Diencephalon (tissue), 1 donor: ENCODE results near the gene METTL5. TPM values are rescaled to one million over a fixed set of nuclear protein-coding genes. Genes with fewer than 3 reads are reported as not detected.

Experiments used
- total RNA-seq: library from RNA; depleted of rRNA; stranded (reverse); fragments of >200 nt; gene quantifications from one replicate; pipeline ENCODE4 v1.2.3, GENCODE V29; 2014

METTL5 gene
- total RNA-seq: 63.9 TPM

DNA sequence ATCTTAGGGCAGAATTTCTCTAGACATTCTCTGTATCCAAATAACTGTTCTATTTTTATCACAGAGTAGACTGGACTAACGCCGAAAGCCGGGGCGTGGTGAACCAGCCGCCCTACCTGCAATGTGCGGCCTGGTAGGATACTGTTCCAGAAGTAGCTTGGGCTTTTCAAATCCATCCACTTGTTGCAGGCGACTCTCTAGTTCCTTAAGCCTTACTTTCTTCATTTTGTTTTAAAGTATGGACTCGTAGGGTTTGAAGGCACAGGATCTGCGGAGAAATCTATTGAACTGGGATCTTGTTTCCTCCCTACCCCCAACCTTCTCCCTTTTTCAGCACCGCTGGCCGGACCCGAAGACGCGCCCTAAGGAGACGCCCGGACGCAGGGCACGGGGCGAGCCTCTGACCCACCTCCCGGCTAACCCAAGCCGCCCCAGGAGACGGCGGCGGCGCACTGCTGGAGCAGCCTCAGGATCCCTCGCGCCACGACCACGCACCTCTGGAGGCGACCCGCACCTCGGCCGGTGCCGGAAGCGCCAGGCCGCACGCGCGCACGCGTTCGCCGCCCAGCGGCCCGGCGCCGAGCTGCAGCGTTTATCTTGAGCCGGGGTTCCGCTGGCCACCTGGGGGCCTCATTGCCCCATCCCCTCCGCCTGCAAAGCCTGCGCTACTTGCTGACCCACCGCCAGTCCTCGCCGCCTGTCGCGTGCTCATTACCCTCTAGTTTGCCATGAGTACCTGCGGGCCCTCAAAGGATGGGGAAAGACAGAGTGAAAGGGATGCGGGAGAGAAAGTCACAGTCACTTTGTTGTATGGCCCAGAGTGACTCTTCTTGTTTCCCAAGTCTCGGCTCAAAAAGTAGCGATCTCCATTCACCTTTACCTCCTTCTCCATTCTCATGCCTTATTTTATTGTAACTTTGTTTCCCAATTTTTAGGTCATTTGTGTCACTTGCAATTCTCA, at the start of gene METTL5:
TSS of gene METTL5 (minus strand) at position 533 of the 961 bp plus-strand sequence. CDS start at position 225, 308 bp downstream.

GRCh38 chr2:169827272-169828140, 2.8 kb upstream of the METTL5 start, which contains the start of gene UBR3:
Gene UBR3, plus strand, starts transcription at chr2:169827454. Its CDS starts 54 bp downstream, at chr2:169827508.

DNA sequence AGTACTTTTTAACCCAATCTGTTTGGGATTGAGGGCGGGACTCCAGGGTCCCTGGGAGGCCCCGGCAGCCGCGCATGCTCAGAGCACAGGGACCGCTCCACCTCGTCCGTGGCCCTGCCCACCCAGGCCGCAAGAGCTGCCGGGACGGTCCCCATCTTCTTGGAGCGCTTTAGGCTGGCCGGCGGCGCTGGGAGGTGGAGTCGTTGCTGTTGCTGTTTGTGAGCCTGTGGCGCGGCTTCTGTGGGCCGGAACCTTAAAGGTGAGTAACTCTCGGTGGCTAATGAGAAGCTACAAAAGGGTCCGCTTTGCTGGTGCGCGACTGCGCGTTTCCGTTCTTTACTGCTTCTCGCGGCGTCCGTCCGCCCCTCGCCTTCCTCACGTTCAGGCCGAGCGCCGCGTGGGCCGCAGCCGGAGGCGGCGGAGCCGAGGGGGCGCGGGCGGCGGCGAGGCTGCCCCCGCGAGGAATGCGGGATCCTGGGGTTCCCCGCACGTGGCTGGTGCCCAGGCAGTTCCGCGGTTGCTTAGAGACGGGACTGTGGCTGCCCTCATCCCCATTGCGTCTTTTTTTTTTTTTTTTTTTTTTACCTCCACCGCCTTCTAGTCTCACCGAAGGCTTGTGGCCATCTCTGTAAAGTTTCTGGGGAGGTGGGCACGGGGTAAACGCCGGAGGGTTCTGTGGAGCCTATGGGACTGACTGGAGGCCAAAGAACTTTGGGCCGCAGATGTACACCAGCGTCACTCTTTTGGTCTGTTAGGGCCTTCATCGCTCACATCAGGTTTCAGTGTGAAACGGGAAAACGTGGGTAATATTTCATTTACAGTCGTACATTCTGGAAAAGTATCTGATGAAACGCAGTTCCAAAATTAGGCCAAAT, 25.8 kb downstream of the METTL5 start, which contains the start of gene SSB:
TSS of gene SSB (plus strand) at position 154 of the 875 bp plus-strand sequence. CDS start 2,090 bp downstream, outside the sequence.

Other genes with a start within 250 kb of the METTL5 start
- gene PPIG, start 240.6 kb downstream of the METTL5 start, total RNA-seq: 66.4 TPM
- gene CFAP210, start 130.5 kb downstream of the METTL5 start, total RNA-seq: 6.0 TPM
- gene PHOSPHO2, start 130.4 kb downstream of the METTL5 start, total RNA-seq: 19.8 TPM
- gene KLHL23, start 91.1 kb downstream of the METTL5 start, total RNA-seq: 107 TPM
- 117 TPM for gene SSB, start 26.0 kb downstream of the METTL5 start, total RNA-seq
- gene UBR3, start 2.5 kb upstream of the METTL5 start, total RNA-seq: 127 TPM